GM12801 (cell line): ENCODE measurements around the gene SMURF1.

Experiments used
- CTCF ChIP-seq: IDR thresholded peaks from one replicate; pipeline ENCODE4 v1.5.1; 2011; ENCODE audit warnings: control low read depth; ENCODE audit not compliant: insufficient read length; ENCODE audit errors: extremely low read depth

SMURF1 gene

DNA sequence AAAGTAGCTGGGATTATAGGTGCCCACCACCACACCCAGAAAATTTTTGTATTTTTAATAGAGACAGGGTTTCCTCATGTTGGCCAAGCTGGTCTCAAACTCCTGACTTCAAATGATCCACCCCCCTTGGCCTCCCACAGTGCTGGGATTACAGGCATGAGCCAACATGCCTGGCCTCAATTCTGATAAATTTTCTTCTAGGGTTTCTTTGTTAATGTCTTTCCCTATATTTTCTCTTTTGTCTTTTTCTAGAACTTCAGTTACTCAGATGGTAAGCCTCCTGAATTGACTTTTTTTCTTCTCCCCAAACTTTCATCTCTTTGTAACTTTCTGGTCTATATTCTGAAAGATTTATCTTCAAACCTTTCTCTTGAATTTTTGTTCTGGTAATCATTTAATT, 12.7 kb upstream of the SMURF1 start:
- TF ChIP-seq CTCF, result no peak

GRCh38 chr7:99155211-99155610, 11.3 kb upstream of the SMURF1 start:
- no peak for TF ChIP-seq CTCF

DNA sequence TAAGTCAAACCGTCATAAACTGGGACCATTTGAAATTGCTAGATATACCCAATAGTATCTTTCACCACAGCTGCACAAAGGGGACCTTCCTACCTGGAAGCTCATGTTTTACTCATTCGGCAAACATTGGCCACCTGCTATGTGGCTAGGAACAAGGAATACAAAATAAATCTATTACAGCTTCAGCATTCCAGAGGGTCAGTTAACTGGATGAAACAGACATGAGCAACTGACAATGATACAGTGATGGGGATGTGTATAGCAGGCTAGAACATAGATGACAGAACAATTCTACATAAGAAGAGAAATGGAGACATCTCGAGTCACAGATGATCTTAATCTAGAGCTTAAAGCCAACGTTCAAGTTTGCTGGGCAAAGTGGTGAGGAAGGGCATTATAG, 3.1 kb upstream of the SMURF1 start:
- no peak for TF ChIP-seq CTCF

DNA sequence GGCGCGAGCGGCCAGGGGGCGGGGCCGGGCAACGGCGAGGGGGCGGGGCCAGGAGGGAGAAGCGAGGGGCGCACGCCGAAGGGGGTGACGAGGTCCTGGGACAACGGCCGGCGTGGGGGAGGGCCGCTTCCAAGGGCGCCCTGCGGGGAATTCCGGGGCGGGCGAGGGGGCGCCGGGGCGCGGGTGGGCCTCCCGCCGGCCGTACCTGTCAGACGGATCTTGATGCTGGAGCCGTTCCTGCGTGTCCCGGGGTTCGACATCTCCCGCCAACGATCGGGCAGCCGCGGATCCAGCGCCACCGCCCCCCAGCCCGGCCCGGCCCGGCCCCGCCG, 421 bp downstream of the SMURF1 start:
- TF ChIP-seq CTCF, result no peak

DNA sequence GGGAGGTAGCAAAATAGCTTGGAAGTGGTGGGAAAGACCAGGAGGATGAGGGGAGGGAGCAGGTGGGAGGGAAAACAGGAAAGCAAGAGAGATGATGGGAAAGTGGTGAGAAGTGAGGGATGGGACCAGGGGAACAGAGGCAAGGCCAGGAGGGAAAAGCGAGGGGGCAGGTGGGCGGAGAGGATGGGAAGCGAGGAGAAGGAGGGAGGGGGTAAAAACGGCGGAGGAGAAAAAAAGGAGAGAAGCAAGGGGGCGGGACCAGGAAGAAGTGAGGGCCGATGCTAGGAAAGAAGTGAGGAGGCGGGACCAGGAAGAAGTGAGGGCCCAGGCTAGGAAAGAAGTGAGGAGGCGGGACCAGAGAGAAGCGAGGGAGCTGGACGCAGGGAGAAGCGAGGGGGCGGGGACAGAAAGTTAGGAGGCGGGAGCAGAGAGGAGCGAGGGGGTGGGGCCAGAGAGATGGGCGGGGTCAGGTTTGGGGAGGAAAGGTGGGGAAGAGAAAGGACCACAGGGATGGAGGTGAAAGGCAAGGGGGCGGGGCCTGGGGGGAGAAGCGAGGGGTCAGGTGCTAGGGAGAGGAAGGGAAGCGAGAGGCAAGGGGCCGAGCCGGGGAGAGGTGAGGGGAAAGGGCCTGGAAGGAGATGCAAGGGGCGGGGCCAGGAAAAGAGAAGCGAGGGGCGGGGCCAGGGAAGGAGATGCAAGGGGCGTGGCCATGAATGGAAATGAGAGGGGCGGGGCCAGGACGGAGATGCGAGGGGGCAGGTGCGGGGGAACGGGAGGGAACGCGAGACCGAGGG, 984 bp downstream of the SMURF1 start:
- no peak for TF ChIP-seq CTCF

- TF ChIP-seq CTCF, result no peak
Observed at GRCh38 chr7:99141841-99142726, 1.8 kb downstream of the SMURF1 start.

- no peak for TF ChIP-seq CTCF
Observed at GRCh38 chr7:99141334-99141733, 2.6 kb downstream of the SMURF1 start.
